AG09309 (cell line): ENCODE measurements around the gene PLEKHA5.

ENCODE experiments used
- DNase-seq: peaks from one replicate; pipeline ENCODE4 v3.0.0-alpha.2; 2010; ENCODE audit warnings: low read depth
- H3K4me3 ChIP-seq: 2 replicates; pipeline ENCODE4 v1.5.1; 2011; ENCODE audit warnings: mild to moderate bottlenecking, low read depth, low read length, moderate library complexity; ENCODE audit not compliant: control insufficient read depth
- TF ChIP-seq, protein P1 (sequence below): IDR thresholded peaks from 2 replicates; pipeline ENCODE4 v1.5.1; 2011; ENCODE audit warnings: mild to moderate bottlenecking, low read depth, low read length, inconsistent platforms; ENCODE audit not compliant: insufficient read depth, control insufficient read depth; ENCODE audit errors: missing control alignments

The PLEKHA5 gene, protein sequence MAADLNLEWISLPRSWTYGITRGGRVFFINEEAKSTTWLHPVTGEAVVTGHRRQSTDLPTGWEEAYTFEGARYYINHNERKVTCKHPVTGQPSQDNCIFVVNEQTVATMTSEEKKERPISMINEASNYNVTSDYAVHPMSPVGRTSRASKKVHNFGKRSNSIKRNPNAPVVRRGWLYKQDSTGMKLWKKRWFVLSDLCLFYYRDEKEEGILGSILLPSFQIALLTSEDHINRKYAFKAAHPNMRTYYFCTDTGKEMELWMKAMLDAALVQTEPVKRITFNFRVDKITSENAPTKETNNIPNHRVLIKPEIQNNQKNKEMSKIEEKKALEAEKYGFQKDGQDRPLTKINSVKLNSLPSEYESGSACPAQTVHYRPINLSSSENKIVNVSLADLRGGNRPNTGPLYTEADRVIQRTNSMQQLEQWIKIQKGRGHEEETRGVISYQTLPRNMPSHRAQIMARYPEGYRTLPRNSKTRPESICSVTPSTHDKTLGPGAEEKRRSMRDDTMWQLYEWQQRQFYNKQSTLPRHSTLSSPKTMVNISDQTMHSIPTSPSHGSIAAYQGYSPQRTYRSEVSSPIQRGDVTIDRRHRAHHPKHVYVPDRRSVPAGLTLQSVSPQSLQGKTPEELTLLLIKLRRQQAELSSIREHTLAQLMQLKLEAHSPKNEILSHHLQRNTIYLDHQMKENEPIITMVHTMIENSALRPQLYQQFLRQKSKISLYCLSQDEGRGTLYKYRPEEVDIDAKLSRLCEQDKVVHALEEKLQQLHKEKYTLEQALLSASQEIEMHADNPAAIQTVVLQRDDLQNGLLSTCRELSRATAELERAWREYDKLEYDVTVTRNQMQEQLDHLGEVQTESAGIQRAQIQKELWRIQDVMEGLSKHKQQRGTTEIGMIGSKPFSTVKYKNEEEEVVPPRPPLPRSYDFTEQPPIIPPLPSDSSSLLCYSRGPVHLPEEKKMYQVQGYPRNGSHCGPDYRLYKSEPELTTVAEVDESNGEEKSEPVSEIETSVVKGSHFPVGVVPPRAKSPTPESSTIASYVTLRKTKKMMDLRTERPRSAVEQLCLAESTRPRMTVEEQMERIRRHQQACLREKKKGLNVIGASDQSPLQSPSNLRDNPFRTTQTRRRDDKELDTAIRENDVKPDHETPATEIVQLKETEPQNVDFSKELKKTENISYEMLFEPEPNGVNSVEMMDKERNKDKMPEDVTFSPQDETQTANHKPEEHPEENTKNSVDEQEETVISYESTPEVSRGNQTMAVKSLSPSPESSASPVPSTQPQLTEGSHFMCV

DNA sequence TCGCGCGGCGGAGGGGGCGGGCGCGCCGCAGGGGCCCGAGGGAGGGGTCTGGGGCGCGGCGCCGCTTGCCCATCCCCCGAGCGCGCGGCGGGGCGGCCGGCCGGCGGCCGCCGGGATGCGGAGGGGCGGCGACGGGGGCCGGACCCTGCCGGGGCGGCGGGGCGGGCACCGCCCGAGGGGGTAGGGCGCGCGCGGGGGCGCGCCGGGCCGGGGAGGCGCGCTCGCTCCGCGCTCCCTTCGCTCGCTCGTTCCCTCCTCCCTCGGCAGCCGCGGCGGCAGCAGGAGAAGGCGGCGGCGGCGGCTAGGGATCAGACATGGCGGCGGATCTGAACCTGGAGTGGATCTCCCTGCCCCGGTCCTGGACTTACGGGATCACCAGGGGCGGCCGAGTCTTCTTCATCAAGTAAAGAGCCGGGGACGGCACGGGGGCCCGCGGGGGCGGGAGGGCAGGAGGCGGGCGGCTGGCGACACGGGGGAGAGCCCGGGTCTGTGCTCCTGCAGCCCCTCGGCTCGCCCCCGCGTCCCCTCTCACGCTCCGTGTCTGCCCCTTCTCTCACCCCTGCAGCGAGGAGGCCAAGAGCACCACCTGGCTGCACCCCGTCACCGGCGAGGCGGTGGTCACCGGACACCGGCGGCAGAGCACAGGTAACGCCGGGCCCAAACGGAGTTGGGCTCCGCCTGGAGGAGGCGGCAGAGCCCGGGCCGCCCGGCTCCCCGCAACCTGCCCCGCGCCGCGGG is at the start of gene PLEKHA5:
PLEKHA5 (plus strand) TSS at position 248 of the 738 bp plus-strand sequence; CDS start at position 315, 67 bp downstream.
- TF ChIP-seq, protein P1, sequence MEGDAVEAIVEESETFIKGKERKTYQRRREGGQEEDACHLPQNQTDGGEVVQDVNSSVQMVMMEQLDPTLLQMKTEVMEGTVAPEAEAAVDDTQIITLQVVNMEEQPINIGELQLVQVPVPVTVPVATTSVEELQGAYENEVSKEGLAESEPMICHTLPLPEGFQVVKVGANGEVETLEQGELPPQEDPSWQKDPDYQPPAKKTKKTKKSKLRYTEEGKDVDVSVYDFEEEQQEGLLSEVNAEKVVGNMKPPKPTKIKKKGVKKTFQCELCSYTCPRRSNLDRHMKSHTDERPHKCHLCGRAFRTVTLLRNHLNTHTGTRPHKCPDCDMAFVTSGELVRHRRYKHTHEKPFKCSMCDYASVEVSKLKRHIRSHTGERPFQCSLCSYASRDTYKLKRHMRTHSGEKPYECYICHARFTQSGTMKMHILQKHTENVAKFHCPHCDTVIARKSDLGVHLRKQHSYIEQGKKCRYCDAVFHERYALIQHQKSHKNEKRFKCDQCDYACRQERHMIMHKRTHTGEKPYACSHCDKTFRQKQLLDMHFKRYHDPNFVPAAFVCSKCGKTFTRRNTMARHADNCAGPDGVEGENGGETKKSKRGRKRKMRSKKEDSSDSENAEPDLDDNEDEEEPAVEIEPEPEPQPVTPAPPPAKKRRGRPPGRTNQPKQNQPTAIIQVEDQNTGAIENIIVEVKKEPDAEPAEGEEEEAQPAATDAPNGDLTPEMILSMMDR = no peak
- DNase-seq = no peak
- H3K4me3 ChIP-seq = peak within 1 kb of the TSS; percentile 94

DNA sequence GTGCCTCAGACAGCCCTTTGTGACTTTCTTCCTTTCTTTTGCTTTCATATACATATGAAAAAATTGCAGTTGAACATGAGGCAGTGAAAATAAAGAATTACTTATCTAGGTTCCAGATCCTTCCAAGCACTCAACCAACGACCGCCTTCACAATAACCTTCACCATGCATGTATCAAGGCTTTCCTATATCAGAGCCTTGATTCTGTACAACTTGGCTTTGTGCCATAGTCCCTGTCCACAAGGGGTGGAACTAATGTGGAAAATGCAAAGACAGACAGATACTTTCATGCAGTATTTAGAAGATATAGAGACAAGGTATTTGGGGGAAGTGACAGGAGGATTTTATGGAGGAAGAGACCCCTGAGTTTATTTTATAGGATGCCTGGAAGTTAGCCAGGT is 48.6 kb upstream of the PLEKHA5 start:
- H3K4me3 ChIP-seq = no peak overlapping the region
- no peak for DNase-seq
- TF ChIP-seq, protein P1 = no peak

DNA sequence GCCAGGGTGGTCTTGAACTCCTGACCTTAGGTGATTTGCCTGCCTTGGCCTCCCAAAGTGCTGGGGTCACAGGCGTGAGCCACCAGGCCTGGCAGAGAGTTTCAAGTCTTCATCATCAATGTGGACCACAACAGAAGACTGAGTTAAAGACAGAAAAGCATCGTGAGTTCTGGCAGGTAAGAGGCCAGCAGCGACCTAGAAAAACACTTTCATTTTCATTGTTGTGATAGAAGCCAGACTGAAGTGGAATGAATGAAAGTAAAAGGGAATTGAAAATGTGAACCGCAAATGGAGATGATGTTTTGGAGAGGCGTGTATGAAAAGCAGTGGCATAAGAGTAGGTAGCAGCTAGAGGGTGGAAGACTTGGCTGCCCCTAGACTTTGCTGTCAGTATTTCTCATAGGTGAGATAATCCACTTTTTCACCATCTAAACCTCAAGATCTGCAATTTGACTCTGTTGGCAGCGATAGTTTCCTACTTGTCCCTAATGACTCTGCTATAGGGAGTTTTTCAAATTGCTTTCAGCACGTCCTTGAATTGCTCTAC is 47.1 kb upstream of the PLEKHA5 start:
- no peak for DNase-seq
- H3K4me3 ChIP-seq = no peak overlapping the region
- TF ChIP-seq, protein P1 = no peak

DNA sequence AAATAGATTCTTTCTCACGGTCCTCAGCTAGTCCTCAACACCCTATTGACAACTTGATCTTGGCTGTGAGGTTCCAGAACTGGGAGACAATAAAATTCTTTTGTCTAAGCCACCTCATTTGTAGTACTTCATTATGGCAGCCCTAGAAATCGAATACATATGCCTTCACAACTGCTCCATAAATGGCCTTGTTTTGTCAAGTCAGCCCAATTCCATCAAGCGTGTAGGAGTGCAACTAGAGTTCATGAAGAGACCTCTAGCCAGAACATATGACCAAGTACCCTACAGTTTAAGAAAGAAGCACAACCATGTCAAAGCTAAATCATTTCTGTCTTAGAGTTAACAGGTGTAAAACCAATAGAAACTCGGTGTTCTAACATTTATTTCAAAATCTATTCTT is 45.0 kb upstream of the PLEKHA5 start:
- TF ChIP-seq, protein P1 = no peak
- no peak for DNase-seq
- no peak overlapping the region for H3K4me3 ChIP-seq

DNA sequence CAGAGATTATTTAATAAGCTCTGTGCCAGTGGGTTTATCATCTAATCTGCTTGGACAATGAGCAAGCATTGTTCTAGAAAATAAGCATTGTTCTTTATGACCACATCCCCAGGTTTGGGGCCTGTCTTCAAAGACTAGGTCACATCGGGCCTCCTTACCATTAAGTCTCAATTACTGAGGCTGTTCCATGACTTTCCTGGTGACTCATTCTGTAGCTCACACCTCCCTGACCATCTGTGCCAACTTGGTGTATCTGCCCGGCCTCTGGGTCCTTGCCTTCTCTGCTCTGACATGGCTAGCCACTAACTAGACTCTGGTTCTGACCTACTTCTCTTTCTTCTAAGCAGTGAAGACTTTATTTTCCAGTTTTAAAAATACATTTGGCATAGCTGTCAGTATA is 44.4 kb upstream of the PLEKHA5 start:
- no peak for DNase-seq
- TF ChIP-seq, protein P1 = no peak
- no peak overlapping the region for H3K4me3 ChIP-seq
